HepG2 (cell line): Measurements from ENCODE around the gene CAVIN2. TPM values are rescaled to one million over a fixed set of nuclear protein-coding genes. Genes with fewer than 3 reads are reported as not detected.
A peak's percentile ranks its signal among the peaks of the same experiment; 100 is the strongest.

Experiments used
- AHDC1 ChIP-seq: sonication (generic); formaldehyde crosslinking; IDR thresholded peaks from 2 replicates; pipeline ENCODE4 v1.5.1; 2020; ENCODE audit warnings: mild to moderate bottlenecking, missing genetic modification reagents, borderline replicate concordance
- ARHGAP35 ChIP-seq: sonication (generic); formaldehyde crosslinking; IDR thresholded peaks from 2 replicates; pipeline ENCODE4 v1.9.0; 2022; ENCODE audit warnings: mild to moderate bottlenecking, inconsistent platforms, moderate library complexity, missing genetic modification reagents, borderline replicate concordance
- CERS6 ChIP-seq: sonication (generic); formaldehyde crosslinking; IDR thresholded peaks from 2 replicates; pipeline ENCODE4 v1.5.0; 2020; ENCODE audit warnings: missing genetic modification reagents
- CSRNP2 ChIP-seq: sonication (generic); formaldehyde crosslinking; conservative IDR thresholded peaks from 2 replicates; pipeline ENCODE4 v1.8.0; 2022; ENCODE audit warnings: low read depth, missing genetic modification reagents
- HDAC2 ChIP-seq: sonication (generic); formaldehyde crosslinking; IDR thresholded peaks from 2 replicates; pipeline ENCODE4 v1.4.0; 2020; ENCODE audit warnings: missing genetic modification reagents
- MIER3 ChIP-seq: IDR thresholded peaks from 2 replicates; pipeline ENCODE4 v1.6.1; 2016; ENCODE audit warnings: missing compliant biosample characterization, borderline replicate concordance
- MLX ChIP-seq: IDR thresholded peaks from 2 replicates; pipeline ENCODE4 v1.6.1; 2016
- SOX13 ChIP-seq, 3 experiments: fragments of 450-650 bp in 1 of 3; sonication (generic) in 1 of 3; formaldehyde crosslinking in 1 of 3; IDR thresholded peaks in 2 of 3; conservative IDR thresholded peaks in 1 of 3; 2 replicates each; pipeline versions ENCODE4 v1.5.0 to v1.6.1; 2016 to 2020; ENCODE audit warnings: antibody characterized with exemption in 1 of 3, mild to moderate bottlenecking in 1 of 3, missing compliant biosample characterization in 1 of 3, missing genetic modification reagents in 1 of 3, moderate library complexity in 1 of 3
- SRSF1 ChIP-seq: fragments of 200-400 bp; formaldehyde crosslinking; optimal IDR thresholded peaks from 2 replicates; pipeline ENCODE3; 2017; ENCODE audit warnings: mild to moderate bottlenecking, low read depth, low read length, moderate library complexity
- TEF ChIP-seq: sonication (generic); formaldehyde crosslinking; IDR thresholded peaks from 2 replicates; pipeline ENCODE4 v1.5.0; 2020; ENCODE audit warnings: missing genetic modification reagents
- TFDP2 ChIP-seq: sonication (generic); formaldehyde crosslinking; IDR thresholded peaks from 2 replicates; pipeline ENCODE4 v1.4.0; 2020; ENCODE audit warnings: missing genetic modification reagents
- THAP11 ChIP-seq: IDR thresholded peaks from 2 replicates; pipeline ENCODE4 v1.6.1; 2016; ENCODE audit warnings: missing biosample characterization, missing genetic modification reagents
- ZMYM3 ChIP-seq: sonication (generic); formaldehyde crosslinking; IDR thresholded peaks from 2 replicates; pipeline ENCODE4 v1.5.1; 2020; ENCODE audit warnings: mild to moderate bottlenecking, missing genetic modification reagents
- ZNF12 ChIP-seq: sonication (generic); formaldehyde crosslinking; IDR thresholded peaks from 2 replicates; pipeline ENCODE4 v1.5.0; 2020; ENCODE audit warnings: missing genetic modification reagents
- ZNF550 ChIP-seq: sonication (generic); formaldehyde crosslinking; IDR thresholded peaks from 2 replicates; pipeline ENCODE4 v1.4.0; 2020; ENCODE audit warnings: mild to moderate bottlenecking, missing genetic modification reagents, borderline replicate concordance
- polyA plus RNA-seq, 8 experiments: library from polyadenylated mRNA; depleted of rRNA in 3 of 8; stranded (reverse) in 7 of 8; unstranded in 1 of 8; fragments of >200 nt; fragmentation: Illumina TruSeq in 4 of 8; extraction: Trizol in 4 of 8; gene quantifications; 2 replicates each; pipeline versions ENCODE4 v1.2.1 to v1.2.3, GENCODE V29; 2011 to 2016; ENCODE audit warnings: low read depth in 4 of 8, missing spikeins in 1 of 8, mixed read lengths in 1 of 8; ENCODE audit not compliant: insufficient read depth in 1 of 8
- total RNA-seq, 5 experiments: library from RNA; depleted of rRNA; stranded (reverse); fragments of >200 nt; fragmentation: Illumina TruSeq; extraction: Trizol; gene quantifications; 2 replicates each; pipeline ENCODE4 v1.2.3, GENCODE V29; 2016; ENCODE audit warnings: low read depth in 1 of 5

CAVIN2 gene
- total and polyA plus RNA-seq, 2 of the 13 experiments (the other 11 are each of a cell fraction or from before 2014, with no cell fraction given) = 7.6 to 38.8 TPM

- TF ChIP-seq AHDC1 (CRISPR knock-in tag) (0 out of 2 replicates have a peak, but pooled peaks have one; percentile 37), TEF (CRISPR knock-in tag) (no peak), MIER3 (CRISPR knock-in tag) (peak; percentile 53; the same call in 1 of the 2 replicates), TFDP2 (CRISPR knock-in tag) (no peak), SRSF1 (no peak), THAP11 (peak; percentile 31), ZMYM3 (CRISPR knock-in tag) (peak; percentile 44; the same call in 1 of the 2 replicates), MLX (CRISPR knock-in tag) (0 out of 2 replicates have a peak, but pooled peaks have one; percentile 38), CSRNP2 (CRISPR knock-in tag) (no peak), CERS6 (CRISPR knock-in tag) (no peak), HDAC2 (CRISPR knock-in tag) (peak; percentile 45; the same call in 1 of the 2 replicates), ARHGAP35 (CRISPR knock-in tag) (no peak), ZNF12 (peak; percentile 35; the same call in 1 of the 2 replicates), SOX13 (IDR thresholded peaks at IDR 0.05) (no peak; the same call in 1 of the 2 replicates), SOX13 (CRISPR knock-in tag; conservative IDR thresholded peaks at IDR 0.05 in 1 of 2, IDR thresholded peaks at IDR 0.05 in 1 of 2) (peak in 1 of 2 experiments; percentile 57; a peak in 1 of 4 replicates), ZNF550 (no peak)
Observed at GRCh38 chr2:191869178-191869577, 22.3 kb upstream of the CAVIN2 start (continued).
